ENCODE results near the gene C2CD4B.

Gene C2CD4B

GRCh38 chr15:62165104-62165792, at the start of gene C2CD4B:
C2CD4B (minus strand) TSS chr15:62165285; CDS start chr15:62164984, 301 bp downstream.
- no peak for TF ChIP-seq CTCF (IDR thresholded peaks at IDR 0.05; ENCODE audit: control extremely low read depth, extremely low read depth, low read depth, missing control alignments)
- ChIA-PET POLR2A (no interaction called here), CTCF (interaction anchor here (1.3 kb wide), 1 partner anchor 11 kb away, joined by 4 read pairs; no protein-coding TSS in a partner anchor)
- DNase-seq (ENCODE audit: extremely low spot score): peak; percentile 10

GRCh38 chr15:62212741-62213140, 47.7 kb upstream of the C2CD4B start:
- ChIA-PET POLR2A (no interaction called here), CTCF (no interaction called here)
- no peak for TF ChIP-seq CTCF (IDR thresholded peaks at IDR 0.05; ENCODE audit: control extremely low read depth, extremely low read depth, low read depth, missing control alignments)
- no peak for DNase-seq (ENCODE audit: extremely low spot score)

GRCh38 chr15:62211348-62211747, 46.3 kb upstream of the C2CD4B start:
- POLR2A ChIA-PET: no interaction called here

GRCh38 chr15:62209821-62210220, 44.7 kb upstream of the C2CD4B start:
- no peak for TF ChIP-seq CTCF (IDR thresholded peaks at IDR 0.05; ENCODE audit: control extremely low read depth, extremely low read depth, low read depth, missing control alignments)
- no peak for DNase-seq (ENCODE audit: extremely low spot score)
- ChIA-PET CTCF (no interaction called here), POLR2A (no interaction called here)

More at GRCh38 chr15:62211348-62211747, 46.3 kb upstream of the C2CD4B start:
- TF ChIP-seq CTCF (IDR thresholded peaks at IDR 0.05; ENCODE audit: control extremely low read depth, extremely low read depth, low read depth, missing control alignments): no peak
- CTCF ChIA-PET: no interaction called here
- no peak for DNase-seq (ENCODE audit: extremely low spot score)

GRCh38 chr15:62209322-62209721, 44.2 kb upstream of the C2CD4B start:
- no peak for DNase-seq (ENCODE audit: extremely low spot score)
- ChIA-PET POLR2A (no interaction called here), CTCF (interaction anchor here (1.0 kb wide), 2 partner anchors 11 to 54 kb away, joined by 3 to 4 read pairs; no protein-coding TSS in a partner anchor)
- TF ChIP-seq CTCF (IDR thresholded peaks at IDR 0.05; ENCODE audit: control extremely low read depth, extremely low read depth, low read depth, missing control alignments): no peak

- DNase-seq (ENCODE audit: extremely low spot score): no peak
- CTCF ChIA-PET: interaction anchor here (1.0 kb wide), 2 partner anchors 12 to 55 kb away, joined by 3 to 4 read pairs; no protein-coding TSS in a partner anchor
- no peak for TF ChIP-seq CTCF (IDR thresholded peaks at IDR 0.05; ENCODE audit: control extremely low read depth, extremely low read depth, low read depth, missing control alignments)
- POLR2A ChIA-PET: no interaction called here
Measured at GRCh38 chr15:62208884-62209283, 43.8 kb upstream of the C2CD4B start.

All from GM10248 (cell line).